ENCODE results near the gene RPS16. TPM values are rescaled to one million over a fixed set of nuclear protein-coding genes. Genes with fewer than 3 reads are reported as not detected.

RPS16 gene
- total and polyA plus RNA-seq, 2 of the 13 experiments (the other 11 are each of a cell fraction or from before 2014, with no cell fraction given), result 488 to 2,583 TPM

DNA sequence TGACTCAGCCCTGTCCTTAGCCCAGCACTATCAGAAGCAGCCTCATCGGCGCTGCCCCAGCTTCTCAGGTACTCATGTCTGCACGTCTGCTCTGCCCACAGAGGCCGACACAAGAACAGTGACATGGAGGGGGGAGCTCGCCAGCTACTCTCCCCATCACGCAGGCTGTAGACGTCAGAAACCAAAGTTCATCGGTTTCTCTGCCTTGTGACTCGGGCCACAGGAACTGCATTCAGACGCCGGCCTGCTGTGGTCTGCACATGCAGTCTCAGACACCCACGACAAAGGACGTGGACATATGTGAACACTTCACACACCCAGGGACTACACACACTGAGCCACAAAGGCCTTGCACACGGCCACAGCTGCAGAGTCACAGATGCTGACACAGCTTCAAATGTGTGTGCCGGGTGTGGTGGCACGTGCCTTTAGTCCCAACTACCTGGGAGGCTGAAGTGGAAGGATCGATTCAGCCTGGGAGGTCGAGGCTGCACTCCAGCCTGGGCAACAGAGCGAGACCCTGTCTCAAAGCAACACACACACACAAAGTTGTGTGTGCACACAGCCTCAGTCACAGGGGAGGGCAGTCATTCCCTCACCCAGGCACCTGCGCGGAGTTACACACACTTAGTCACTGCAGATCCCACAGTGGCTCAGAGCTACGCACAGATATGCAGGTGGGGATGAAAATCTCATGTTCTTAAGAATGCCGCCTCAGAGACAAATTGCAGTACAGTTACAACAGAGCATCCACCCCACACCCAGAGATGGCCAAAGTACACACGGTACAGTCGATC is 34.0 kb downstream of the RPS16 start (continued):
- peak; percentile 97 for TF ChIP-seq TARDBP (CRISPR knock-in tag; IDR thresholded peaks at IDR 0.05)
- no peak for TF ChIP-seq MAFG (CRISPR knock-in tag; IDR thresholded peaks at IDR 0.05)
- TF ChIP-seq HES4 (CRISPR knock-in tag; IDR thresholded peaks at IDR 0.05; ENCODE audit: borderline replicate concordance), result peak; percentile 94
- TF ChIP-seq ZNF552 (CRISPR knock-in tag; IDR thresholded peaks at IDR 0.05; ENCODE audit: borderline replicate concordance), result peak; percentile 93
- TF ChIP-seq TEF (CRISPR knock-in tag; IDR thresholded peaks at IDR 0.05), result no peak
- no peak; the same call in 1 of the 2 replicates for TF ChIP-seq ZBTB37 (CRISPR knock-in tag; IDR thresholded peaks at IDR 0.05)
- TF ChIP-seq BORCS8-MEF2B (CRISPR knock-in tag; IDR thresholded peaks at IDR 0.05), result peak; percentile 89
- peak; percentile 83 for TF ChIP-seq HIC2 (CRISPR knock-in tag; IDR thresholded peaks at IDR 0.05; ENCODE audit: low read depth)
- no peak for TF ChIP-seq SOX6 (IDR thresholded peaks at IDR 0.05)
- TF ChIP-seq SOX6 (CRISPR knock-in tag; IDR thresholded peaks at IDR 0.05), result peak; percentile 75
- TF ChIP-seq HOXA3 (CRISPR knock-in tag; IDR thresholded peaks at IDR 0.05), result peak; percentile 92
- TF ChIP-seq REPIN1 (CRISPR knock-in tag; IDR thresholded peaks at IDR 0.05; ENCODE audit: borderline replicate concordance, low read depth), result peak; percentile 83
- TF ChIP-seq ZNF451 (CRISPR knock-in tag; IDR thresholded peaks at IDR 0.05), result peak; percentile 44; the same call in 1 of the 2 replicates
- no peak for TF ChIP-seq ZNF883 (CRISPR knock-in tag; IDR thresholded peaks at IDR 0.05; ENCODE audit: not compliant biosample characterization)
- TF ChIP-seq NFATC3 (CRISPR knock-in tag; IDR thresholded peaks at IDR 0.05), result no peak
- 0 out of 2 replicates have a peak, but pooled peaks have one; percentile 13 for TF ChIP-seq GTF2F1 (IDR thresholded peaks at IDR 0.05; ENCODE audit: low read length)
- no peak for TF ChIP-seq SRF (IDR thresholded peaks at IDR 0.05; ENCODE audit: low read depth, low read length)
- TF ChIP-seq SOX13 (IDR thresholded peaks at IDR 0.05), result no peak
- TF ChIP-seq SOX13 (CRISPR knock-in tag; conservative IDR thresholded peaks at IDR 0.05 in 1 of 2, IDR thresholded peaks at IDR 0.05 in 1 of 2), result peak in 1 of 2 experiments; percentile 56; a peak in 2 of 4 replicates
- TF ChIP-seq POLR2AphosphoS2 (IDR thresholded peaks at IDR 0.05; ENCODE audit: low read depth, low read length), result peak; percentile 59; the same call in 1 of the 2 replicates
- no peak for TF ChIP-seq ZNF33B (CRISPR knock-in tag; IDR thresholded peaks at IDR 0.05)
- TF ChIP-seq KLF12 (CRISPR knock-in tag; IDR thresholded peaks at IDR 0.05; ENCODE audit: borderline replicate concordance), result no peak
- no peak; the same call in 1 of the 2 replicates for TF ChIP-seq ZNF678 (CRISPR knock-in tag; IDR thresholded peaks at IDR 0.05)
- no peak for TF ChIP-seq ZNF703 (CRISPR knock-in tag; IDR thresholded peaks at IDR 0.05; ENCODE audit: borderline replicate concordance)
- no peak for TF ChIP-seq RORA (CRISPR knock-in tag; IDR thresholded peaks at IDR 0.05)
- TF ChIP-seq, protein P1, sequence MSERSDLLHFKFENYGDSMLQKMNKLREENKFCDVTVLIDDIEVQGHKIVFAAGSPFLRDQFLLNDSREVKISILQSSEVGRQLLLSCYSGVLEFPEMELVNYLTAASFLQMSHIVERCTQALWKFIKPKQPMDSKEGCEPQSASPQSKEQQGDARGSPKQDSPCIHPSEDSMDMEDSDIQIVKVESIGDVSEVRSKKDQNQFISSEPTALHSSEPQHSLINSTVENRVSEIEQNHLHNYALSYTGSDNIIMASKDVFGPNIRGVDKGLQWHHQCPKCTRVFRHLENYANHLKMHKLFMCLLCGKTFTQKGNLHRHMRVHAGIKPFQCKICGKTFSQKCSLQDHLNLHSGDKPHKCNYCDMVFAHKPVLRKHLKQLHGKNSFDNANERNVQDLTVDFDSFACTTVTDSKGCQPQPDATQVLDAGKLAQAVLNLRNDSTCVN (CRISPR knock-in tag; IDR thresholded peaks at IDR 0.05; ENCODE audit: borderline replicate concordance), result peak; percentile 41; the same call in 1 of the 2 replicates

Measured in HepG2 (cell line).